SK-N-SH treated with all-trans-retinoic acid at 6 μM for 48 hours (cell line): ENCODE data around the gene COPS9.

ENCODE experiments used
- ARNTL ChIP-seq: fragments of 450-650 bp; formaldehyde crosslinking; IDR thresholded peaks from 2 replicates; pipeline ENCODE4 v1.5.0; 2020; ENCODE audit warnings: low read depth, mild to moderate bottlenecking, moderate library complexity, borderline replicate concordance
- CREB5 ChIP-seq: fragments of 250-450 bp; sonication (Bioruptor Pico); IDR thresholded peaks from 2 replicates; pipeline ENCODE4 v1.5.1; 2020; ENCODE audit warnings: low read depth, mild to moderate bottlenecking, moderate library complexity
- CSDC2 ChIP-seq: fragments of 250-450 bp; sonication (Bioruptor Pico); IDR thresholded peaks from 2 replicates; pipeline ENCODE4 v1.5.0; 2020; ENCODE audit warnings: mild to moderate bottlenecking, moderate library complexity
- ESRRG ChIP-seq: fragments of 250-450 bp; sonication (Bioruptor Pico); IDR thresholded peaks from 2 replicates; pipeline ENCODE4 v1.6.1; 2021; ENCODE audit warnings: mild to moderate bottlenecking
- GLIS3 ChIP-seq: fragments of 250-450 bp; sonication (Bioruptor Pico); IDR thresholded peaks from 2 replicates; pipeline ENCODE4 v1.5.0; 2020; ENCODE audit warnings: mild to moderate bottlenecking, moderate library complexity
- OSR1 ChIP-seq: fragments of 250-450 bp; sonication (Bioruptor Pico); IDR thresholded peaks from 2 replicates; pipeline ENCODE4 v1.8.0; 2022; ENCODE audit warnings: moderate library complexity, mild to moderate bottlenecking, inconsistent platforms
- PATZ1 ChIP-seq: fragments of 250-450 bp; sonication (Bioruptor Pico); IDR thresholded peaks from 2 replicates; pipeline ENCODE4 v1.8.0; 2020; ENCODE audit warnings: mild to moderate bottlenecking, moderate library complexity, borderline replicate concordance
- SNAI2 ChIP-seq: fragments of 250-450 bp; sonication (Bioruptor Pico); IDR thresholded peaks from 2 replicates; pipeline ENCODE4 v1.5.0; 2020; ENCODE audit warnings: mild to moderate bottlenecking, moderate library complexity
- TSHZ2 ChIP-seq: fragments of 250-450 bp; sonication (Bioruptor Pico); IDR thresholded peaks from 2 replicates; pipeline ENCODE4 v1.5.0; 2020; ENCODE audit warnings: mild to moderate bottlenecking, moderate library complexity
- ZNF70 ChIP-seq: fragments of 450-650 bp; formaldehyde crosslinking; IDR thresholded peaks from 2 replicates; pipeline ENCODE4 v1.5.0; 2020; ENCODE audit warnings: mild to moderate bottlenecking, moderate library complexity

GRCh38 chr2:240168546-240169361 lies 32.6 kb upstream of the COPS9 start:
- no peak for TF ChIP-seq GLIS3
- no peak for TF ChIP-seq SNAI2 (CRISPR knock-in tag)
- no peak for TF ChIP-seq TSHZ2 (CRISPR knock-in tag)
- TF ChIP-seq ESRRG, result no peak
- TF ChIP-seq ARNTL (CRISPR knock-in tag), result no peak
- no peak for TF ChIP-seq CREB5 (CRISPR knock-in tag)
- no peak for TF ChIP-seq PATZ1
- no peak for TF ChIP-seq CSDC2 (CRISPR knock-in tag)
- TF ChIP-seq ZNF70 (CRISPR knock-in tag), result no peak
- no peak for TF ChIP-seq OSR1 (CRISPR knock-in tag)
